22Rv1 (cell line): ENCODE results near the gene AATK.

Experiments used
- H3K27ac ChIP-seq: fragments of 450-650 bp; 2 replicates; pipeline ENCODE4 v1.5.1; 2017
- ZFX ChIP-seq: fragments of 450-650 bp; IDR thresholded peaks from 2 replicates; pipeline ENCODE4 v1.6.1; 2017; ENCODE audit warnings: antibody characterized with exemption, borderline replicate concordance
- TF ChIP-seq, protein P1 (sequence below): fragments of 450-650 bp; IDR thresholded peaks from 2 replicates; pipeline ENCODE4 v1.5.1; 2017; ENCODE audit warnings: mild to moderate bottlenecking

Gene AATK

DNA sequence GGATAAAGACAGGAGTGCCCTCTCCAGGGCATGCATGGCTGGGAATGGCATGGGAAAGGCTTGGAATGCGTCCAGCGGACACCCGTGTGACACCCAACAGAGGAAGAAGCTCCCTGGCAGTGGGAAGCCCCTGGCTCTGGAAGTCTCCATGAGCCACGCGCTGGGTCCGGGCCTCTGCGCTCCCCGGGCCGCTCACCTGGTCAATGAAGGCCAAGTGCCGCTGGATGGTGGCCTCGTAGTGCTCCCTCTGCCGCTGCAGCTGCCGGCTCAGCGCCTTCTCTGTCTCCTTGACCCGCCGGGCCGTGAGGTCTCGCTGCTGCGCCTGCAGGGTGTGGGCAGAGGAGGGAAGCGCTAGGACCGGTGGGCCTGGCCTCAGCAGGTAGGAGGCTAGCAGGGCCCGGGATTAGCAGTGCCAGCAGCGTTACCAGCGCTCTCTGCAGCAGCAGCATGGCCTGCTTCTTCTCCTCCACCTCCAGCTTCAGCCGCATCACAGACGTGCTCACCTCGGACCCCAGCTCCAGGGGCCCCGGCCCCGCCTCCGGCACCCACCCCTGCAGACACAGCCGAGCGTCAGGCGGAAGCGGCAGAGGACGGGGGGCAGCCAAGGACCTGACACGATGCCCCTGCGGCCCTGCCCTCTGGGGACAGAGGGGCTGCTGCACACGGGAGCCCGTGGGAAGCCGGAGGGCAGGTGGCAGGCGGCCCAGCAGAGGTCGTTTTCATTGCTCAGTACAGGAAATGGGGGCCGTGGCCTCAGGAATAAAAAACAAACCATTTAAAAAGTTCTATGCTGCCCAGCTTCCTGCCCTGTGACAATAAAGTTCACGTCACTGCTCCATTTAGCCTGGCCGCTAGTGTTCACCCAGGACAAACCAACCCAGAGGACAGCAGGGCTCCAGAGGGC is 30.7 kb upstream of the AATK start:
- no peak overlapping the region for H3K27ac ChIP-seq
- TF ChIP-seq, protein P1, sequence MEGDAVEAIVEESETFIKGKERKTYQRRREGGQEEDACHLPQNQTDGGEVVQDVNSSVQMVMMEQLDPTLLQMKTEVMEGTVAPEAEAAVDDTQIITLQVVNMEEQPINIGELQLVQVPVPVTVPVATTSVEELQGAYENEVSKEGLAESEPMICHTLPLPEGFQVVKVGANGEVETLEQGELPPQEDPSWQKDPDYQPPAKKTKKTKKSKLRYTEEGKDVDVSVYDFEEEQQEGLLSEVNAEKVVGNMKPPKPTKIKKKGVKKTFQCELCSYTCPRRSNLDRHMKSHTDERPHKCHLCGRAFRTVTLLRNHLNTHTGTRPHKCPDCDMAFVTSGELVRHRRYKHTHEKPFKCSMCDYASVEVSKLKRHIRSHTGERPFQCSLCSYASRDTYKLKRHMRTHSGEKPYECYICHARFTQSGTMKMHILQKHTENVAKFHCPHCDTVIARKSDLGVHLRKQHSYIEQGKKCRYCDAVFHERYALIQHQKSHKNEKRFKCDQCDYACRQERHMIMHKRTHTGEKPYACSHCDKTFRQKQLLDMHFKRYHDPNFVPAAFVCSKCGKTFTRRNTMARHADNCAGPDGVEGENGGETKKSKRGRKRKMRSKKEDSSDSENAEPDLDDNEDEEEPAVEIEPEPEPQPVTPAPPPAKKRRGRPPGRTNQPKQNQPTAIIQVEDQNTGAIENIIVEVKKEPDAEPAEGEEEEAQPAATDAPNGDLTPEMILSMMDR, result no peak
- no peak for TF ChIP-seq ZFX

DNA sequence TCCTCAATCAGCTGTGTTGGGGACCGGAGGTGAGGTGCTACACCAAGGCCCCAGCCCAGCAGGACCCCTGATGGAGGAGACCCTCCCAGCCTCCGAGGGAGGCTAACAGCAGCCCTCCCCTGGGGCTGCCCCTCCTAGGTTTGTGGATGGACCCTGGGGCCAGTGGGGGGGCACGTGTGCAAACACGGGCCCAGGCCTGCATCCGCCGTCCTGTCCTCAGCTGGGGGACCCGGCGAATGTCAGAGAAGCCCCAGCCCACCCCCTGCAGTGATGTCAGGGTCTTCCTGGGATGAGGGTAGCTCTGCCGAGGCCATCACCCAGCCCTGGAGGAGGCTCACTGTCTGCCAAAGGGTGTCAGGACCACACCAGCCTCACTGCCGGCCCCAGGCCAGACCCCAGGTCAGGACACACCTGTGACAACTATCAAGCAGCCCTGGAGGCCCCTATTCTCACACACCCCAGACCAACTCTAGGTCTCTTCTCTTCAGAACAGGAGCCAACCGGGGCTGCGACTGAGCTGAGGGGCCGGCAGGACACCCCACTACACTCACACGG is 30.0 kb upstream of the AATK start:
- no peak overlapping the region for H3K27ac ChIP-seq
- TF ChIP-seq, protein P1, result no peak
- no peak for TF ChIP-seq ZFX

GRCh38 chr17:81194941-81195901 is 29.2 kb upstream of the AATK start:
- no peak overlapping the region for H3K27ac ChIP-seq
- TF ChIP-seq, protein P1, result no peak
- TF ChIP-seq ZFX, result no peak

DNA sequence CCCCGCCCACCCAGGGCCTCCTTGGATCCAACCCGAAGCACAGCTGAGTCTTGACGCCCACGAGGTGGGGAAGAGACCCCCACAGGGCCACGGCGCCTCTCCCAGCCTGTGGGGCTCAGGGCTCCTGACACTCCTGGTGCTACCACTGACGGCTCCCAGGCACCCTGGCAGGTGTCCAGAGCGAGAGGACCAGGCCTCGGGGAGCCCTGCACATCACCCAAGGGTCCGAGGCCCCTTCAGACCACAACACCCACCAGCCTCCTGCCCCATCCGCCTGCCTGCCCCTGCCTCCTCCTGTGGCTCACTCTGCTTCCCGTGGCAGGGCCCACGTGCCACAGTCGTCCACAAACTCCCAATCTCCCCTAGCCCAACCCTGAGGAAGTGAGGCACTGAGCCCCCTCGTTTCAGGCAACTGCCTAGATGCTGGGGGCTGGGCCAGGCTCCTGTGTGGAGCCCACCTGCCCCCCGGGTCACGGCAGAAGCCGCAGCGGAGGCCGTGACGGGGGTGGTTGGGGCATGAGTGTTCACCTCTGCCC is 28.3 kb upstream of the AATK start:
- TF ChIP-seq, protein P1, result no peak
- TF ChIP-seq ZFX, result no peak
- no peak overlapping the region for H3K27ac ChIP-seq

DNA sequence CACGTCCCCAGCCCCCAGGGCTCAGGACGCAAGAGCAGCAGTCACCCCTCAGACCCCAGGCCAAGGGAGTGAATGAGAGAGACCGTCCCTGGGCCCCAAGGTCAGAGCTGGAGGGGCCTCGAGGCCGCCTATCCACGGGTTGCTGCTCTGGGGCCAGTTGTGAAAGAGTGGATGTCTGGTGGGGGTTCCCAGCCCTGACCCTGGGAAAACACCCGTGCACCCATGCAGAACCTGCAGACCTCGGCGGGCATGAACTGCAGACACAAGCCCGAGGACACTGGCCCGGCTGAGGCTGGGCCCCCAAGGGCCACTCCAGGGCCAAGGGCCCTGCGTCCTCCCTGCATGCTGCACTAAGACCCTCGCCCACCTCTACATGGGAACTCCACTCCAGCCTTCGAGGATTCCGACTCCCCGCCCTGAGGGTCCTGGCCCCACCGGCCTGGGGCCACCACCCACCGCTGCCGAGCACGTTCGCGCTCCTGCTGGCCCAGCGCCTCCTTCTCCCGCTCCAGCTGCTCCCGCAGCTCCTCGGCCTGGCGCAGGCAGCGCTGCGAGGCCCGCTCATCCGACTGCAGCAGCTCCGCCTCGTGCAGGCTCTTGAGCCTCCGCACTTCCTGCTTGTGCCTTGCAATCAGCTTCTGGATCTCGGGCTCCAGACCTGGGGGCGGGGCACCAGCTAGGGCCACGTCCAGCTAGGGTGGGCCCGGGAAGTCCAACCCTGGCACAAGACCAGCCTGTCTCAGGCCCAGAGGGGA is 27.6 kb upstream of the AATK start:
- H3K27ac ChIP-seq, result no peak overlapping the region
- no peak for TF ChIP-seq ZFX
- TF ChIP-seq, protein P1, result no peak

DNA sequence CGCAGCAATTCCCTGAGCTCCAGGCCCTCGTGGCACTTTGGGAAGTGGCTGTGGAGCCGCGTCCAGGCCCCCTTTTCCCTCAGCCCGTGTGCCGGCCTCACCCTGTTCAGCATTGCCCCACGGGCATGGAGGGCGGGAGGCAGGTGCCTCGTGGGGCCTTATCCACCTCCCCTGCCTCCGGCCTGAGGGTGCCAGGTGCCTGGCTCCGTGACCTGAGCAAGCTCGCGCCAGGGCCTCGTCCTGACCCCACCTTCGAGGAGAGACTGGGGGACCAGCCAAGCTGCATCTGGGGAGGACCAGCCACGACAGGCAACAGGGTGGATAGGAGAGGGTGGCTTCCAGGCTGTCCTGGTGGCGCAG is 27.0 kb upstream of the AATK start:
- no peak overlapping the region for H3K27ac ChIP-seq

More for the DNA sequence above, 27.0 kb upstream of the AATK start:
- TF ChIP-seq, protein P1, result no peak
- no peak for TF ChIP-seq ZFX
